HG02763 (cell line): ENCODE results near the gene TMEM150A.
"Not testable (repeated sequence)": the region's sequence is repeated elsewhere in the genome, so short reads cannot be mapped to it uniquely, and the experiment has no call there.

Experiments used
- ATAC-seq: cut with Tn5 transposase; IDR thresholded peaks from one replicate; pipeline ENCODE4 v1.9.1; 2021; ENCODE audit warnings: mild to moderate bottlenecking, moderate library complexity; ENCODE audit not compliant: unreplicated experiment

Gene TMEM150A

DNA sequence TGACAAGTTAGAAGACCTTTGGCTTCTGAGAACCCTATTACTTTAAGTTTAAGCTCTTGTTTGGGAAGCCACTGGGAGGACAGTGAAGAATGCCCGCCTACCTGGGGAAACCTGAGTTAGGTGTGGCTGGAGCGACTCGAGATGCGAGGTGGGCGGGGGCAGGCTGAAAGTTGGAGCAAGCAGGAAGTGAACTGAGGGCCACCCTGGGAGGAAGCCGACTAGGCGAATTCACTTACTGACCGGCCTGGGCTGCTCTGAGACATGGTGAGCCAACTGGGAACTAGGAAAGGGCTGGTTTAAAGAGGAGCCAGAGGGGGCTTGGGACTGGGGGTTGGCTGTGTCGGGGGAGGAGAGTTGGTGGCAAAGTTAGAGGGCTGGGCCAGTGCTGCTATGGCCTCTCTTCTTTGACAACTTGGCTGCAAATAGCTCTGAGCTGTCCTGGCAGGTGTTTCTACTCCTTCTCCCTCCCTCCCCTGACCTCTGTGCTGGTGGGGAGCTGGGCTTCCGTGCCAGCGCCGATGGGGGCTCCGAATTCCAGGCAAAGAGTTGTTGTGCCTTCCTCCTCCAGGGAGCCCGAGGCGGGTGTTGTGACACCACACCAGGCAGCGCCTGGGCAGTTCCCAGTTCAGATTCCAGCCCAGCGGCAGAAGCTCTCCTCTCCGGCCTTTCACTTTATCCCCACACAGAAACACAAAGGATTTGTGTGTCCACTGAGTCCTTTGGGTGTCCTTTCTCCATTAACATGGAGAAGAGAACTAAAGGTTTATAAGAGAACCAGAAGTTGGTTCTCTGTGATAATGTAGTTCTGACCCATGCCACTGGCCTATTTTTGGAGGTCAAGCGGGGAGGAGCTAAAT, 24.9 kb downstream of the TMEM150A start, which contains the start of gene VAMP8:
VAMP8 (plus strand) TSS at position 201 of the 857 bp plus-strand sequence; CDS start at position 262, 61 bp downstream.
- peak; percentile 69 for ATAC-seq

DNA sequence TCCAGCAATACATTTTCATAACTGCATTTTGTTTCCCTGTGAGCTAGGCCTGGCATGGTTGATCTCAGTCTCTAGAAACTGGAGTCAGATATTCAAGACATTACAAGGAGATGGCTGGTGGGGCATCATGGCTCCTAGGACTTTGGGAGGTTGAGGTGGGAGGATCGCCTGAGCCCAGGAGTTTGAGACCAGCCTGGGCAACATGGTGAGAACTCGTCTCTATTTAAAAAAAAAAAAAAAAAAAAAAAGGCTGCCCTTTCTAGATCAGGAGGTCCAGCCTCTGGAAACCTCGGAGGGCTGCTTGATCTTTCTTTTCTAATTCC, 25.5 kb downstream of the TMEM150A start:
- no peak for ATAC-seq

DNA sequence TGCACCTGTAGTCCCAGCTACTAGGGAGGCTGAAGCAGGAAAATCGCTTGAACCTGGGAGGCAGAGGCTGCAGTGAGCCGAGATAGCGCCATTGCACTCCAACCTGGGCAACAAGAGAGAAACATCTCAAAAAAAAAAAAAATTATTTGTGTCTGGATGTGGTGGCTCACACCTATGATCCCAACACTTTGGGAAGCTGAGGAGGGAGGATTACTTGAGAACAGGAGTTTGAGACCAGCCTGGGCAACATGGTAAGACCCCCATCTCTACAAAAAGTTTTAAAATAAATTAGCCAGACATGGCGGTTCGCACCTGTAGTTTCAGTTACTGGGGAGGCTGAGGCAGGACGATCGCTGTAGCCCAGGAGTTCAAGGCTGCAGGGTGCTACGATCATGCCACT, 26.8 kb downstream of the TMEM150A start:
- ATAC-seq = no peak

DNA sequence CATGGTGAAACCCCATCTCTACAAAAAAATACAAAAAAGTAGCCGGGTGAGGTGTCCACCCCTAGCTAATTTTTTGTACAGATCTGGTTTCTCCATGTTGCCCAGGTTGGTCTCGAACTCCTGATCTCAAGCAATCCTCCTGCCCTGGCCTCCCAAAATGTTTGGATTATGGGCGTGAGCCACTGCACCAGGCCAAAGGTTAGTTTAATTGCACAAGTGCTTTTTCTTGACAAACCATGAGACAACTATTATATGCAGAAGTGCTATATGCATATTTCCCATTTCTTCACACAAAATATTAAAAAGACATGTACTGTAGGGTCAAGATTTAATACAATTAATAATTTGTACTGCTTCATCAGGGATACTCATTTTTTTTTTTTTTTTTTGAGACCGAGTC, 36.2 kb downstream of the TMEM150A start:
- no peak for ATAC-seq

DNA sequence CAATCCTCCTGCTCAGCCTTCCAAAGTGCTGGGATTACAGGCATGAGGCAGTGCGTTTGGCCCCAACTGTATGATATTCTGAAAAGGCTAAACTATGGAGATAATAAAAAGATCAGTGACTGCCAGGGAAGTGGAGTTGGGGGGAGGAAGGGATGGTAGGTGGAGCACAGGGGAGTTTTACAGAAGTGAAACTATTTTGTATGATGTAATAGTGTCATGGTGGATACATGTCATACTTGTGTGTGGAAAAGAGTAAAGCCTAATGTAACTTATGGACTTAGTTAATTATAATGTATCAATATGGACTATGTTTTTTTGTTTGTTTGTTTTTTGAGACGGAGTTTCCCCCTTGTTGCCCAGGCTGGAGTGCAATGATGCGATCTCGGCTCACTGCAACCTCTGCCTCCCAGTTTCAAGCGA, 38.3 kb downstream of the TMEM150A start:
- no peak for ATAC-seq

DNA sequence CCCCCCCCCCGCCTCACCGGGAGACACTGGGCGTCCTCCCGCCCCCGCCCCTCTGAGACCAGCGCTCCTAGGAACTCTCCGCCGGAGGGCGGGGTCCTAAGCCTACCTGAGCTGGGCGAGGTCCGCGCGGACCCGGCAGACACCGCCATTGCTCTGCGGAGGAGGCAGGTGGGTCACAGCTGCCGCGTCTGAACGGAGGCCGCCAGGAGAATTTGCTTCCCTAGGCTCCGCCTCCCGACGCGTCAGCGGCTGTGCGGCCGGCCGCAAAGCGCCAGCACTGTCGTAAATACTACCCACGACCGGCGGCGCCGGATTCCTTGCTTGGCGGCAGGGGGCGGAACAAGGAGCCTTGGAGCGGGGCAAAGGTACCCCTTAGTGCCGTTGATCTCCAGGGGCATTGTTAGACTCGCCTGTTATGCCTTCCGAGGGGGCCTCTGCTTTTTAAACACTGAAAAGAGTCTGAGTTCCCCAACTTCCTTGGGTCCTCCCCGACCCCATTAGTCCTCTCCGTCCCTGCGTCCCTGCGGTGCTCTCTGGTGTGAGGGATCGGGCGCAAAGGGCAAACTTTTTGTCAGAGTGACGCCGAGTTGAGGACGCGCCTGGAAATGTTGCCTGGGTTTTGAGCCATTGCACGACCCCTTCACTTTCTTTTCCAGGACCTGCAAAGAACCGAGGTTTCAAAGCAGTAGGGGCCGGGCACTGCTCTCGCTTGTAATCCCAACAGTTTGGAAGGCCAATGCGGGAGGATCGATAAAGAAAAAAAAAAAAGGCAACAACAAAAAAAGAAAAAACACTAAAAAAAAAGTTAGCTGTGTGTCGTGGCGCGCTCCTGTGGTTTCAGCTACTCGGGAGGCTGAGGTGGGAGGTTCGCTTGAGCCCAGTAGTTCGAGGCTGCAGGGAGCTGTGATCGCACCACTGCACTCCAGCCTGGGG, 41.0 kb downstream of the TMEM150A start, which contains the start of gene GGCX:
GGCX (minus strand) TSS at position 214 of the 933 bp plus-strand sequence; CDS start at position 149, 65 bp downstream.
- ATAC-seq = peak; percentile 92

DNA sequence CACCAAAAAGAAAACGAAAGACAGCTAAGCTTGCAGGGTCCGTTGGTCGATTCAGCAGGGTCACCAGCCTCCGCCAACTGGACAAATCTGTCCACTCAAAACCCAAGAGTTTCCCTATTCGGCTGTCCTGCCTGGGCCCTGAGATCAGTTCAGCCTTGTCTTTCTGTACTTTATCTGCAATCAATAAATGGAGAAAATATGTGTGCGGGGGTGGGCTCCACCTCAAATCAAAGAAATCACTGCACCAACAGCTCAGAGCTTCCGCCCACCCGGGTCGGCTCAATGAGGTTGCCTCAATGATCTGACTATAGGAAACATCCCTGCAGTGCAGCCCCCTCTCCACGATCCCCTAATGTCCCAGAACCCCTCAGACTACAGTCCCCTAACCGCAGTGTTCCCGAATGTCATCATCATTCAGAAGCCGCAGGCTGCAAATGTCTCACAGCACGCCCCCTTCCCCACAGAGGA, 41.7 kb downstream of the TMEM150A start:
- peak; percentile 8 for ATAC-seq

DNA sequence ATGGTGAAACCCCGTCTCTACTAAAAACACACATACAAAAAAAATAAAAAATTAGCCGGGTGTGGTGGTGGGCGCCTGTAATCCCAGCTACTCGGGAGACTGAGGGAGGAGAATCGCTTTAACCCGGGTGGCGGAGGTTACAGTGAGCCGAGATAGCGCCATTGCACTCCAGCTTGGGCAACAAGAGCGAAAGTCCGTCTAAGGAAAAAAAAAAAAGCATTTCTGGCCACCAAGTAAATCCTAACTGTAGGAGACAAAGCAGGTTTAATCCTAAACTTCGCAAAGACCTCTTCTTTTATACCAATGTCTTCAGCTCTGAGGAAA, 42.1 kb downstream of the TMEM150A start:
- ATAC-seq = not testable (repeated sequence)

DNA sequence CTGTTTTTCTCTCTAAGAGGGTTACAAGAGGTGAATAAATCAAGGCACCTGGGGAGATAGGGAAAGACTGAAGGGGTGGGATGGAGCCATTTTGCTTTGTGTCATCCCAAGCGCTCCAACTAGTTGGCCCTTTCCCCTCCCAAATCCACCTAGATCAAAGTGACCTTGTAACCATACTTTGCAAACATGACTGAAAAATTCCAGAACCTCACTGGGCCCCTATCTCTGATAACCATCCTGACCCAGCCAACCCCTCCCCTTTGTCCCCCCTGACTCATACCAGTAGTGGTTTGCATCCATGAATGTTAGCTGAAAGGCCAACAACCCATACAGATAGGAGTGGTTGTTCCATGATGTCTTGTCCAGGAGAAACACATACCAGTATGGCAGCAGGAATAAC, 44.3 kb downstream of the TMEM150A start:
- ATAC-seq = no peak

DNA sequence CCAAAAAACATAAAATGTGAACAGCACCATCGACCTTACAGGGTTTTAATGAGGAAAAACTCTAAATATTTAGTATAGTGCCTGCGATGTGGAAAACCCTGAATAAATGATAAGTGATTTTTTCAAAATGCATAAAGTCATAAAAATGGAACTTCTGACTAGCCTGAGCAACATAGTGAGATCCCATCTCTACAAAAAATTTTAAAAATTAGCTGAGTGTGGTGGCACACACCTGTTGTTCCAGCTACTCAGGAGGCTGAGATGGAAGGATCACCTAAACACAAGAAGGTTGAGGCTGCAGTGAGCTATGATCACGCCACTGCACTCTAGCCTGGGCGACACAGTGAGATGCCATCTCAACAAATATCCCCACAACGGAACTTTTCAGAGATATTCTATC, 45.4 kb downstream of the TMEM150A start:
- no peak for ATAC-seq

DNA sequence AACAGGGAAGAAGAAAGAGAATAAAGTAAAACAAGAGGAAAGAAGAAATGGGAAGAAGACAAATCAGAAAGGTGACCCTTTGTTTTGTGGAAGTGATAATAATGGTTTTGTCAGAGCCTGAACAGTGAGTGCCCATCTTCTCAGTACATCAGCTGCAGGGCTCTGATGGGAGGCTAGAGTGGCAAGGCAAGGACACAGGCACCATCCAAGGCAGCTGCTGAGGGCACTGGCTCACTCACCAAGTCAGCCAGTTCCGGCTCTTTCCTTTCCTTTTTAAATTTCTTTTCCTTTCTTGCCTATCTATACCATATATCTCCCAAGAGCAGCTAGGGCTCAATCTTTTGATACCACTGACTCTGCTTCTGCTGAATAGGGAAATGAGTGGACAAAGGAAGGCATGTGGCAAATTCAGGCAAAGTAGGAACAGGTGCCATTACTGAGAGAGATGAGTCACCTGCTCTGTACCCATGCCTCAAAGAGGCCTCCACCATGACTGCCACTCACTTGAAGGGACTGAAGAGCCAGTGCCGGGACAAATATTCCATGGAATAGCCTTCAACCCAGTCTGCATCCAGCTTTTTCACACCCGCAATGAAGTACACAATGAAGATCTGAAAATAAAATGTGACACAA, 47.4 kb downstream of the TMEM150A start:
- no peak for ATAC-seq

DNA sequence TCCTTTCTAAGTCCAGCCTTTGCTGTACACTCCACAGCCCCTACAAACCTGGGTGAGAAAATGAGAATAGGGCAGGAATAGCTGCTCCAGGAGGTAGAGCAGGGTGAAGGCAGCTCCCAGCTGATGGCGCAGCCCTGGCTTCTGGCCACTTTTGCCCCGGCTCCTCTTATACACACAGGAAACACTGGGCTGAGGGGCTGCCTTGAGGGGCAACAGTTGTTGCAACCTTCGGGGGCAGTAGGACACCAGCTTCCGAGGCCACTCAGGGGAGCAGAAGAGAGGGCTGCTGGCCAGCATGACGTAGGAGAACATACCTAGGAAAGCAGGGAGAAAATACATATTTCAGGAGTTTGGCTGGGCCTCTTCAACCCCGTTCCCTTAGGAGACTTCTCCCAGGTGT, 49.3 kb downstream of the TMEM150A start:
- no peak for ATAC-seq

DNA sequence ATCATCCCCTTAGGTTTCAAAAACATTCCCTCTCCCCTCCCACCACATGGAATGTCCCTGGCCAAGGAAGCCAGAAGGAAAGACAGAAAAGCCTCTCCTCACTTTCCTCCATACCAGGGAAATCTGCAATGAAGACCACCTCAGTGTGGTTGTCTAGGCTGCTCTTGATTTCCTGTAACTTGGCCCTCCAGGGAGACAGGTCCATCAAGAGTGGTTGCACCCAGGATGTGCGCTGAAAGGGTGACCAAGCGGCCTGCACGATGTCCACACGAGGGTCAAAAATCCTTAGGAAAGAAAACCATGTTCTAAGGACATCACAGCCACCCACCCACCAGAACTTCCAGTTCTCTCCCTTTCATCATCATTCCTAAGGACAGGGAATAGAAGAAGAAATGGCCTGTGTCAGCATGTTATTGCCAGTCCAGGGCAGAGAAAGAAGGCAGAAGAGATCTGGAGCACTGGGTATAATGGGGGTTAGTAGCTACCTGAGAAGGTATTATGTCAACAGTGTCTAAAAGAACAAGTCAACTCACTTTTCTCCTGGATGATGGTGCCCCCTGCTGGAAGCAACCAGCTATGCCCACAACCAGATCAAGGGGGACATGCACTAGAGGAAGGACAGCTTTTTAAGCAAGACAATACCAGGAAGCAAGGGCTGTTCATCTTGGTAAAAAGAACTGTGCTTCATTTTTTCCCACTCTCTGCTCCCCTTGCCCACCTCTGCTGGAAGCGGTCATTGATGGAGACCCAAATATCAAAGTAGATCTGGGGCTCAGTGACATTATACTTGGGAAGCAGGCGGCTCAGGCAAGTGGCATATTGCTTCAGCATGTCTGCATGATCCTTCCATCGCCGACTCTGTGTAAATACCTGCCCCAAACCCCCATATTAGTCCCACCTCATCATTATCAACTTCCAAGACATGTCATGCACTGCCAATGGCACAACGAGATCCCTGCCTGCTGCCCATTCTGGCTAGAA, 50.5 kb downstream of the TMEM150A start:
- ATAC-seq = peak; percentile 68

DNA sequence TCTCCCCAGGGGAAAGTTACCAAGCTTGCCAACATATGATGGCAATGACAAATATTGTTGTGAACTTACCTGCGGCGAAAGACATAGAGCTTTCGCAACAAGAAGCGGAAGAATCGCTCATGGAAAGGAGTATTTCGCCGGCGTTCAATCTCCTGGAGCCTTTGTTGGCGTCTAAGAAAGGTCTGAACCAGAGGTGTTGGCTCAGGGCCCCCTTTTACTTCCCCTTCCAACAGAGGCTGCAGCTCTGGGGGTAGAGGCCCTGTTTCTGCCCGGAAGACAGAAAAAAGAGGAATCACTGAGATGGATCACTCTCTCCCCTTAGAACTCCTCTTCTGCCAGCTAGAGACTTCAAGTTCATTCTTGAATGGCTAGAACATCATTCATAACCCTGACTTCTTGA, 52.0 kb downstream of the TMEM150A start:
- no peak for ATAC-seq

DNA sequence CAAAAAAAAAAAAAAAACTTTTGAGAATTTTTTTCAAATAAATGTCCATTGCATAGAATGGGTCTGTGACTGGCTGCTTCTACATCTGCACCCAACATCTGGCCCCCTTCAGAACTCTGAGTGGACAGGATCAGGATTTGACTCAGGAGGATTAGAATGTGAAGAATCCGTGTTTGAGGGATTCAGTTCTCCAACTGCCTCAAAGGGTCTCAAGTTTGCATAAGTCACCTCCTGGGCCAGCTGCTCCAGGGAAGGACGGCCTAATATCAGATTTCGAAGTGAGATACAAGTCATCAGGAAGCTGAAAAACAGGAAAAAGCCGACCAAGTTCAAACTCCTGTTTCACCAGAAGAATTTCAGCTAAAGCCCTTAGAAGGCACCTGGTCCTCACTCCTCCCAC, 52.7 kb downstream of the TMEM150A start:
- ATAC-seq = no peak

DNA sequence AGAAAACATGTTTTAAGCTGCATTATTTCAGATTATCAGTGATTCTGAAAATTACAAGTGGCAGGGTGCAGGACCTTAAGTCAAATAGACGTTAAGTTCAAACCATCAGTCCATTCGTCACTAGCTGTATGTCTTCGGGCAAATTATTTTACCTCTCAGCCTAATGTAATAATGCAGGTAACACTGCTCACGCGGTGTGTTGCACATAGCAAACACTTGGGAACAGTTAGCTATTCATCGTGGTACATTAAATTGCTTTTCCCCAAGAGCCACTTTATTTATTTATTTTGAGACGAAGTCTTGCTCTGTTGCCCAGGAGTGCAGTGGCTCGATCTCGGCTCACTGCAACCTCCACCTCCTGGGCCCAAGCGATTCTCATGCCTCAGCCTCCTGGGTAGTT, 53.4 kb downstream of the TMEM150A start:
- ATAC-seq = no peak

DNA sequence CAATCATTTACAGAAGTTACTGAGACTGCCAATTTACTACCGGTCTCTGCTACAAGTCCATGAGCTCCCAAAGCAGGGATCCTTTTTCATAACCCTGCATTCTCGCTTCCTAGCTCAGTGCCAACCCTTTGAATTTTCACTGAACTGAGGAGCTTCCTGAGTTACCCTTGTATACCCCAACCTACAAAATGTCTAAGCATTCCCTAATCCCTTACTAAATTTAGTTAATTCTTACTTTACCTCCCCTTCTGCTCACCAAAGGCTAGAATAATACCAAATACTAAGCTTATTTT, 53.9 kb downstream of the TMEM150A start:
- ATAC-seq = no peak
